ENCODE results near the gene ZNF202. TPM values are rescaled to one million over a fixed set of nuclear protein-coding genes. Genes with fewer than 3 reads are reported as not detected.

Gene ZNF202
- total RNA-seq, 2 donors from 2014 or later, result 25.0 to 28.8 TPM

DNA sequence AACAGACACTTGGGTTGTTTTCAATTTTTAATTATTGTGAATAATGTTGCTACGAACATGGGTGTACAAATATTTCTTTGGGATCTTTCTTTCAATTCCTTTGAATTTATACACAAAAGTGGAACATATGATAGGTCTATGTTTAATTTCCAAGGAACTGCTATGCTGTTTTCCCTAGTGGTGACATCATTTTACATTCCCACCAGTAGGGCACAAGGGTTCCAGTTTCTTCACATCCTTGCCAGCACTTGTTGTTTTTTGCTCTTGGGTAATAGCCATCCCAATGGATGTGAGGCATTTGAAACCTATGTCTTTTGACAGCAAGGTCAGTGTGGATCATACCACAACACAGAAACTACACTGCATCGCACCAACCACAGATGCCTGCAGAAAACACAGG is 45.3 kb downstream of the ZNF202 start:
- Histone ChIP-seq H3K9me3 (ENCODE audit: control insufficient read depth, low read length) (no peaks in the 10 kb centered on the region), H3K9ac (ENCODE audit: extremely low read depth, low read length, poor library complexity, severe bottlenecking) (no peak overlapping the region), H3K36me3 (ENCODE audit: control insufficient read depth, insufficient read depth, low read length) (no peaks in the 10 kb centered on the region), H3K27me3 (ENCODE audit: control insufficient read depth, insufficient read depth, low read length, poor library complexity, severe bottlenecking) (no peaks in the 10 kb centered on the region), H3K4me1 (ENCODE audit: control insufficient read depth, insufficient read depth, low read length) (peaks cover 4% of the 10 kb centered on the region), H3K4me3 (ENCODE audit: low read length) (no peak overlapping the region), H3K27ac (ENCODE audit: low read depth, low read length) (no peak overlapping the region)
- Mint-ChIP-seq H3K9me3 (no peaks in the 10 kb centered on the region), H3K4me3 (no peak overlapping the region), H3K4me1 (peaks cover 18% of the 10 kb centered on the region), H3K27me3 (ENCODE audit: insufficient read depth) (peaks cover 4% of the 10 kb centered on the region), H3K36me3 (ENCODE audit: low read depth) (no peaks in the 10 kb centered on the region), H3K27ac (no peak overlapping the region)
- 100% methylated on average over 1 to 2 of the region's 2 CpGs for WGBS, 2 experiments (ENCODE audit: insufficient coverage in 1 of 2, insufficient read length in 1 of 2)
- no peak for DNase-seq
- peak; percentile 65 for TF ChIP-seq CTCF (conservative IDR thresholded peaks at IDR 0.05)

GRCh38 chr11:123695231-123695630 is 46.2 kb downstream of the ZNF202 start:
- peaks cover 4% of the 10 kb centered on the region for H3K4me1 ChIP-seq (ENCODE audit: control insufficient read depth, insufficient read depth, low read length)
- WGBS, 2 experiments (ENCODE audit: insufficient coverage in 1 of 2, insufficient read length in 1 of 2), result 97 to 100% methylated on average over 2 to 9 of the region's 9 CpGs
- peaks cover 4% of the 10 kb centered on the region for H3K27me3 Mint-ChIP-seq (ENCODE audit: insufficient read depth)
- H3K9ac ChIP-seq (ENCODE audit: extremely low read depth, low read length, poor library complexity, severe bottlenecking), result no peak overlapping the region
- no peaks in the 10 kb centered on the region for H3K9me3 ChIP-seq (ENCODE audit: control insufficient read depth, low read length)
- H3K36me3 ChIP-seq (ENCODE audit: control insufficient read depth, insufficient read depth, low read length), result no peaks in the 10 kb centered on the region
- H3K27ac Mint-ChIP-seq, result no peak overlapping the region
- H3K27ac ChIP-seq (ENCODE audit: low read depth, low read length), result no peak overlapping the region
- H3K36me3 Mint-ChIP-seq (ENCODE audit: low read depth), result no peaks in the 10 kb centered on the region
- H3K4me3 ChIP-seq (ENCODE audit: low read length), result no peak overlapping the region
- peaks cover 22% of the 10 kb centered on the region for H3K4me1 Mint-ChIP-seq
- no peak overlapping the region for H3K4me3 Mint-ChIP-seq
- H3K27me3 ChIP-seq (ENCODE audit: control insufficient read depth, insufficient read depth, low read length, poor library complexity, severe bottlenecking), result no peaks in the 10 kb centered on the region
- TF ChIP-seq CTCF (conservative IDR thresholded peaks at IDR 0.05), result no peak
- no peaks in the 10 kb centered on the region for H3K9me3 Mint-ChIP-seq
- DNase-seq, result no peak

GRCh38 chr11:123694551-123694950 is 46.9 kb downstream of the ZNF202 start:
- no peak for DNase-seq
- peaks cover 27% of the 10 kb centered on the region for H3K4me1 Mint-ChIP-seq
- Histone ChIP-seq H3K27me3 (ENCODE audit: control insufficient read depth, insufficient read depth, low read length, poor library complexity, severe bottlenecking) (no peaks in the 10 kb centered on the region), H3K4me1 (ENCODE audit: control insufficient read depth, insufficient read depth, low read length) (peaks cover 4% of the 10 kb centered on the region), H3K27ac (ENCODE audit: low read depth, low read length) (no peak overlapping the region), H3K36me3 (ENCODE audit: control insufficient read depth, insufficient read depth, low read length) (no peaks in the 10 kb centered on the region), H3K9ac (ENCODE audit: extremely low read depth, low read length, poor library complexity, severe bottlenecking) (no peak overlapping the region), H3K4me3 (ENCODE audit: low read length) (no peak overlapping the region), H3K9me3 (ENCODE audit: control insufficient read depth, low read length) (no peaks in the 10 kb centered on the region)
- WGBS, 2 experiments (ENCODE audit: insufficient coverage in 1 of 2, insufficient read length in 1 of 2), result 87 to 89% methylated on average over 2 of the region's 2 CpGs
- TF ChIP-seq CTCF (conservative IDR thresholded peaks at IDR 0.05), result no peak
- no peaks in the 10 kb centered on the region for H3K9me3 Mint-ChIP-seq
- no peak overlapping the region for H3K4me3 Mint-ChIP-seq
- H3K27ac Mint-ChIP-seq, result no peak overlapping the region
- peaks cover 4% of the 10 kb centered on the region for H3K27me3 Mint-ChIP-seq (ENCODE audit: insufficient read depth)
- no peaks in the 10 kb centered on the region for H3K36me3 Mint-ChIP-seq (ENCODE audit: low read depth)
